Fibroblast of gingiva (primary cell): ENCODE results near the gene TASP1.
"Not testable (repeated sequence)": the region's sequence is repeated elsewhere in the genome, so short reads cannot be mapped to it uniquely, and the experiment has no call there.

Experiments
- DNase-seq: peaks from one replicate; pipeline ENCODE4 v3.0.0-alpha.2; 2011; ENCODE audit warnings: low read depth

The TASP1 gene

DNA sequence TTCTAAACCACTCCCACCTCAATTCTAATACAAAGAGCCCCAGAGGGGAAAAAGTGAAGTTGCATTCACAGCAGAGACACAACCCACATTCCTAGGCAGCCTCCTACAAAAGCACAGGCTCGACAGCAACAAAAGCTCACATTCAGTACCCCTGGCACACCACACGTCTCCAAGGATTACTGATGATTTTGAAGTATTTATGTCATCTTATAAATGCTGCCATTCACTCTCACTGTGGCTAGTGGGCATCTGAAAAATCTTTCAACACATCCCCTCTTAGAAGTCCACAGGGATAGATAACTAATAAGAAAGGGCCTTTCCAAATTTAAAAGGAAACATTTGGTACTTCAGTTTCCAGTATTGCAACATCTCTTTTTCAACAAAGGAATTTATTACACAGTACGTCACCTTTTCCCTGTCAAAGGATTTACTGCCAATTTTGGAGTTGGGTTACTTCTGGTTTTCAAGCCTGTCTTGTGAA lies 146.7 kb downstream of the TASP1 start:
- DNase-seq: peak; percentile 94

DNA sequence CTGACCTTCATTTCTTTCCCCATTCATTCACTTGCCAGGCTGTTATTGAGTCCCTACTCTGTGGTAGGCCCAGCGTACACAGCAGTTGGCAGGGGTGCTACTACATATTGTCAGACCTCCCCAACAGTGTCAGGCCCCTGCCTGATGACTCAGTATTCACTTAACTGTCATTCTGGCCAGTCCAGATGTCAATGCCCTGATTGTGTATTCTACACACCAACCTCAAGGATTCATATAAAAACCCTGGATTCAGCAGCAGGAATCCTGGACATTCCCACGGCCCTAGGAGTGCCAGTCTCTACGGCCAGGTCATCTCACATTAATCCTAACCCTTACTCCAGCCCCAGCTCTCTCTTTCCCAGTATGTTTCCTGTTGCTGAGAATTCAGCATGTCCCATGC lies 151.5 kb downstream of the TASP1 start:
- DNase-seq: no peak

DNA sequence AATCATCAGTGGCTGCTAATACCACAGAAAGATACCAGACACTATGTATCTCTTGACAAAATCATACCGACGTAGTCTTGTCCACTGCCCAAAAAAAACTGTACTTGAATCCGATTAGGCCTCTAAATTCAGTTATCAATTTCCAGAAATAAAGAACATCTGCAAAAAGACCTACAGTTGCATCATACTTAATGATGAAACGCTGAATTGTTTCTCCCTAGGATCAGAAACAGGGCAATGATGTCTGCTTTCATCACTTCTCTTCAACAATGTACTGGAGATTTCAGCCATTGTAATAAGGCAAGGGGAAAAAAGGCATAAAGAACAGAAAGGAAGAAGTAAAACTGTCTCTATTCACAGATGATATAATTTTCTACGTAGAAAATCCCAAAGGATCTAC lies 152.0 kb downstream of the TASP1 start:
- DNase-seq: peak; percentile 5

DNA sequence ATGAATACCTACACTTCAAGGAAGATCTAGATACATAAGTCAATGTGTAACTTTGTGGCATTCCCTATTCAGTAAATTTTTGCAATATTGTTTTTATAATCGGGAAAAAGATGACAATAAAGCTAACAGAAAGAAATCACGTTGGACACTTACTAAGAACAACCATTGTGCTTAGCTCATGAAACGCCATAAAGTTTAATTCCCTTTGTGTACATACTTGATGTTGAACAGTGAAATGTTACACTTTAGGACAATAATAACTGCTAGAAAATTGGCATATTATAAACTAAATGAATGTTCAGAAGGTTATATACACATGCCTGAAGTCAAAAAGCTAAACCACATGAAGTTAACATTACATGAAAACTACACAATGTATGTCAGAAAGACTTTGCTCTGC lies 153.2 kb downstream of the TASP1 start:
- DNase-seq: no peak

DNA sequence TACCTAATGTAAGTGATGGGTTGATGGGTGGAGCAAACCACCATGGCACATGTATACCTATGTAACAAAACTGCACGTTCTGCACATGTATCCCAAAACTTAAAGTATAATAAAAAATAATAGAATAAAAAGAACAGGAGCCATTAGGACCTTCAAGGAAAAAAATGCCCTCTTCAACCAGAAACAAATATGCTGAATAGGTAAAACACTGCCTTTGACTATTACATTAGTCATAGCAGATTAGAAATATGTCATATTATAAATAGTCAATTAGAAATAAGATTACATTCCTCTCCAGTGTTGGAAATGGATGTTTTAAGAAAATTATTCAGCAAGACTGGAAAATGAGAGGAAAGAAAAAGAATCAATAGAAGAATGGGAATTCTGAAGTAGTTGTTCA lies 153.7 kb downstream of the TASP1 start:
- DNase-seq: not testable (repeated sequence)

DNA sequence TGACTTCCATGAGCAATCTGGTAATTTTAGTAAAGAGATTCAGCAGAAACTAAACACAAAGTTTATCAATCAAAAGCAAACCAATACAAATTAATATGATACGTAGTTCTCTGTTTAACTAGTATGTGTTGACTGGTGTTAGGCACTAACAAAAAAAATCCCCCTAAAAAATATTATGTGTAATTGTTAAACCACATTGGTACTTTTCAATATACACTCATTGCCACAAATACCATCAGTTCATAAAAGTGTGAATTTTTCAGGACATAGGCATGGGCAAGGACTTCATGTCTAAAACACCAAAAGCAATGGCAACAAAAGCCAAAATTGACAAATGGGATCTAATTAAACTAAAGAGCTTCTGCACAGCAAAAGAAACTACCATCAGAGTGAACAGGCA lies 155.3 kb downstream of the TASP1 start:
- DNase-seq: not testable (repeated sequence)

DNA sequence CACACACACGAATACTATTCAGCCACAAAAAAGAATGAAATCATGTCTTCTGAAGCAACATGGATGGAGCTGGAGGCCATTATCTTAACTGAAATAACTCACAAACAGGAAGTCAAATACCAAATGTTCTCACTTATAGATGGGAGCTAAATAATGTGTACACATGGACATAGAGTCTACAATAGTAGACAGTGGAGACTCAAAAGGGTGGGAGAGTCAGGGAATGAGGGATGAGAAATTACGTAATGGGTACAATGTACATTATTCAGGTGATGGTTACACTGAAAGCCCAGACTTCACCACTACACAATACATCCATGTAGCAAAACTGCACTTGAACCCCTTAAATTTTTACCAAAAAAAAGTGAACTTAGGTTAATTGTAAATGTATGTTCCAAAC lies 160.4 kb downstream of the TASP1 start:
- DNase-seq: no peak

DNA sequence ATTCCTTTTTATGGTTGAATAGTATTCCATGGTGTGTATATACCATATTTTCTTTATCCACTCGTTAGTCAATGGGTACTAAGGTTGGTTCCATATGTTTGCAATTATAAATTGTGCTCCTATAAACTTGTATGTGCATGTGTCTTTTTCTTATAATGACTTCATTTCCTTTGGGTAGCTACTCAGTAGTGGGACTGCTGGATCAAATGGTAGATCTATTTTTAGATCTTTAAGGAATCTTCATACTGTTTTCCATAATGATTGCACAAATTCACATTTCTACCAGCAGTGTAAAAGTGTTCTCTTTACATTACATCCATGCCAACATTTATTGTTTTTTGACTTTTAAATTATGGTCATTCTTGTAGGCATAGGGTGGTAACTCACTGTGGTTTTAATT lies 164.3 kb downstream of the TASP1 start:
- no peak for DNase-seq

DNA sequence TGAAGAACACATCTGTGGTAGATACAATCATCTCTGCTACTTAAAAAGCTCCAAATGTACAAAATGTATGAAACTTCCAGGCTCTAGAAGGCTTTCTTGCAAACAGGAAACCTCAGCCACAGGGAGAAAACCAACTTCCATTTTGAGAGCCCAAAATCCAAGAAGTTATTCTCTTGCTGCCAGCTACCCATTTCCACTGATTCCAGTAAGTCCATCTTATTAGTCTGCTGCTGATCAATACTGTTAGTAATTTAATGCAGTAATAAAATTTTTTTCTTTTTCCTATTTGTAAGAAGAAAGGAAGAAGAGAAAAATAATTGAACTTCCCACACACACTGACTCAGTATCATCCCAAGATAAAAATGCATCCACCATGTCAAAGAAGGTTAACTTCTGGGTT lies 169.5 kb downstream of the TASP1 start:
- no peak for DNase-seq

DNA sequence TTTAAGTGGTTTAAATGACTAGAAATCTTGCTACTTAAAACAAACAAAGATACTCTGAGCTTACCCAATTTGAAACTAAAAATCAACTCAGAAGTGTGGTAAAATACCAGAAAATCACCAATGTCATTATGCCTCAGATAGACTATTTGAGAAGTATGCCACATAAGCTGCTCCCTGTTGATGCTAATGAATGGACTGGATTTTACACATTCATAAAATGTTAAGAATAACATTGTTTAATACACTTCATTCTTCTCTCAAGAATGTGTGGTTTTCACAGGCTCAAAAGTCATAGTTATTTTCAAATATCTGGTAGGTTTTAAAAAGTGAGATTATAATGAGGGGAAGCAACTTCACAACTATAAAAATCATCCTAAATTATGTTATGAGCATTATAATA lies 170.6 kb downstream of the TASP1 start:
- no peak for DNase-seq

DNA sequence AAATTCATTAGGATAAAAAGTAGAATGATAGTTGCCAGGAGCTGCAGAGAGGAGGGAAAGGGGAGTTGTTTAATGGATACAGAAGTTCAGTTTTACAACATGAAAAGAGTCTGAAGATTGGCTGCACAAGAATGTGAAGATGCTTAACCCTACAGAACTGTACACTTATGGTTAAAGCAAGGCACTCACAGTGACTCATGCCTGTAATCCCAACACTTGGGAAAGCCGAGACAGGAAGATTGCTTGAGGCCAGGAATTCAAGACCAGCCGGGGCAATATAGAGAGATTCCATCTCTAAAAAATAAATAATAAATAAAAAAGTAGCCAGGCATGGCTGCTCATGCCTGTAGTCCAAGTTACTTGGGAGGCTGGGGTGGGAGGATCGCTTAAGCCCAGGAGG lies 174.0 kb downstream of the TASP1 start:
- peak; percentile 9 for DNase-seq

DNA sequence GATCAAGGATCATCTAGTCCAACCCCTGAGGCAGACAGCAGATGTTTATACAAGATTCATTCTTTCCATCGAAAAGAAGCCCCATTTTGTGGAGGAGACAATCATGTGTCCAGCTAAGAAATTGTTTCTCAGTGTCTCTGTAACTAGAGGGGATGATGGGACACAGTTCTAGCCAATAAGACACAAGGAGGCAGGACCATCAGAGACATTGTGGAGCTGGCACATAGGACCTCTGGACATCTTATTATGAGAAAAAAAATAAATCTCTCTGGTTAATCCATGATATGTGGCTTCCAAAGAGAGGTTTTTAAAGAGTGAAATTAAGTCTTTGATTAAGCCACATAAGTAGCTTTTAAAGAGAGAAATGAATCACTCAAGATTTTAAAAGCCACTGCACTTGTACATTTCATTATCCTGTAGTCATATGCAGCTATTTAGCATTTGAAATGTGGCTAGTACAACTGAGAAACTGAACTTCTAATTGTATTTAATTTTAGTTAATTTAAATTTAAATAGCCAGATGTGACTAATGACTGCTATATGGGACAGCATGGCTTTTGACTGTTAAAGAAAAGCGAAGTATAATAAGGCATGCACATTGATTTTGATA lies 176.8 kb downstream of the TASP1 start:
- DNase-seq: no peak

DNA sequence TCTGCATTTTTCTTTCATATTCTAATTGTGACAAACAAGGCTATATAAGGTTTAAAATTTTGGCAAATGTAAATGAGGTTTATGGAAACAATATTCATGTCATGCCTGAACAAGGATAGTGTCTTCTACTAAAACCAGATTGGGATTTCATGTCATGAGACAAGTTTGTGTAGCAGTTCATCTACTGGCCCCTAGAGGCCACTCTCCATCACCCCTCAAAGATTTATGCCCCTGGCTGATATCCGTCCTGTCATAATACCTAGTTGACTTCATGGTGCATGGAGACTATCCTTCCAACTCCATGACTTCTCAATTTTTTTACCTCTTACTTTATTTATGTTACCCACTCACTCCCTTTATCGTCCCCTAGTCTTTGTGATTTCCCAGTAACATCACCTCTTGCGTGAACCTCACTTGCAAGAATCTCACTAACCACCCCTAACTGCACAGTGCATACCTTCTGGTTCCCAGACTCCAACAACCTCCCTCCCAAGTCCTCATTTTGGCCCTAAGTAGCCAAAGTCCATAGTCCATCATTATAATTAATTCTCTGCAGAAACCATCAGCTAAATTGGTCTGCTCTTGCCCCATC lies 179.8 kb downstream of the TASP1 start:
- peak; percentile 40 for DNase-seq

DNA sequence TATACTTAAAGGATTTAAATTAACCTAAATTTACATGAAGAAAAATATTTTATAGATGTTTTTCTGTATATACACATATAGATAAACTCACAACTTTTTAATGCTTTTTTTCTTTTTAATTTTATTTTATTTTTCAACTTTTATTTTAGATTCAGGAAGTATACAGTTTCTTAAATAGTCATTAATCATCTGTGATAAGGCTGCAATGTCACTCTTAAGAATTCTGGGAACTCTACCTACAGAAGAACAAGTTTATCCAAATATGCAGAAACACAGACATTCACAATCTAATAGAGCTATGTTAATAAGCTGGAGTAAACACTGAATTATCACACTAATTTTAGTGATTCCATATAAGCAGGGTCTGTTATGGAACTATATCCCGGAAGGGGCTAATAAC lies 181.2 kb downstream of the TASP1 start:
- DNase-seq: no peak

DNA sequence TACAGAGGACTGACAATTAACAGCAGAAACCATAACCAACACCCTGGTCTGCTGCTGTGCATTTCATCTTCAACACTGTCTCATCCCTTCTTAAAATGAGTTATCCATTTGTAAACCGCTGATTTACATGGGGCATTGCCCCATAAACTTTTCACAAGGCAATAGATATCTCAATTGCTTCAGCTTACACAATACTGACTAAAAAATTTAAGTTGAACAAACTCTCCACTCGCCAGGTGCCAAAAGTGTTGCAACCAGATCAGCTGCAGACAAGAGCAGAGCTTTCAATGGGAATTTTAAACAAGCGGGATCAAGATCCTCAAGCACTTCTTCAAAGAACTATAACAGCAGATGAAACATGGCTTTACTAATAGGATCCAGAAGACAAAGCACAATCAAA lies 183.0 kb downstream of the TASP1 start:
- peak; percentile 71 for DNase-seq

DNA sequence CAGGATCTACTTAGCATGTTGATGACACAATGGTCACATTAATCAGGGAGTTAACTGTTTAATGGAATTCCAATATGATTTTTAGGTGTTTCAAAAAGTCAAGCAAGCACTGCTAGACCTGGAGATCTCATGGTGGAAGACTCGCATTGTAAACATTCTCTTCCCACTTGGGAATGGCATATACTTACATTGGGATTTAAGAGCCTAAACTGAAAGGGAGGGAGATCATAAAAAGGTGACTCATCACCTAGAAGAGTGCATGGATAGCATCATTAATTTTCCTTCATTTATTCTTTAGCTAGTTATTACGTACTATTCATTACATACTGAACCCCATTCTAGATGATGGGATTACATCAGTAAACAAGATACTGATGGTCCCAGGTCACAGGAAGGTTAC lies 185.4 kb downstream of the TASP1 start:
- DNase-seq: no peak

DNA sequence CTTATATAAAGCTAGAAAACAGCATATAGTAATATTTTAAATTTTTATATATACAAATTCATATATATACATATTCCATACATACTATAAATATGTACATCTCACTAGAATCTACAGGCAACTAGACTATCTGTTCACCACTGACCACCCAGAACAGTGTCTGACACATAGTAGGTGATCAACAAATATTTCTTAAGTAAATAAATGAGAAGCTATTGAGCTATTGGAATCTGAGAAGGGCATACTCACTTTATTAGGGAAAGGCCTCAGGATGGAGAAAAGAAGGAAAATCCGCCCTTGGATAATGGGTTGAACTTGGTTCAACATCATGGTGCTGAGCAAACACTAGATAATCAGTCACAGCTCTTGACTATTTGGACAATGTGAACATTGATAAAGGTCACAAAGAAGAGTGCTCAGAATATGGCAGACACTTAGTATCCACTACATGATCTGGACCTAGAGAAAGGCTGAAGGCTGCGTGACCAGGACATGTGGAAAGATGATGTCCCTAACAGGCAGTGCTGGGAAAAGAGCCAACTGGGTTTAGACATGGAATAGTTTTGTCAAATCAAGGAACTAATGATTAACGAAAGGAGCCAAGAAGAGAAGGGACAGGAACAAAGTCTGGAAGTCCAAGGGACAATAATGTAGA lies 186.1 kb downstream of the TASP1 start:
- DNase-seq: no peak

DNA sequence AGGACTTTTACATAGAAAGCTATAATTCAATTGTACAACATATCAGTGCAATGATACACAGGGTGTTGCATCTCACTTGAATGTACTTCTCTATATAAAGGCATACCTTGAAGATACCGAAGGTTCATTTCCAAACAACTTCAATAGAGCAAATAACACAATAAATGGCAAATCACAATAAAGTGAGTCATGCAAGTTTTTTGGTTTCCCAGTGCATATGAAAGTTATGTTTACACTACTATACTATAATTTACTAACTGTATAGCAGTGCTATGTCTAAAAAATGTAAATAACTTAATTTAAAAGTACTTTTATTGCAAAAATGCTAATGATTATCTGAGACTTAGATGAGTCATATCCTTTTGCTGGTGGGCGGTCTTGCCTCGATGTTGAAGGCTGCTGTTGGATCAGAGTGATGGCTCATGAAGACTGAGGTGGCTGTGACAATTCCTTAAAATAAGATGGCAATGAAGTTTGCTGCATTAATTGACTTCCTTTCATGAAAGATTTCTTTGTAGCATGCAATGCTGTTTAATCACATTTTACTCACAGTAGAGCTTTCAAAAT lies 188.8 kb downstream of the TASP1 start:
- DNase-seq: no peak

DNA sequence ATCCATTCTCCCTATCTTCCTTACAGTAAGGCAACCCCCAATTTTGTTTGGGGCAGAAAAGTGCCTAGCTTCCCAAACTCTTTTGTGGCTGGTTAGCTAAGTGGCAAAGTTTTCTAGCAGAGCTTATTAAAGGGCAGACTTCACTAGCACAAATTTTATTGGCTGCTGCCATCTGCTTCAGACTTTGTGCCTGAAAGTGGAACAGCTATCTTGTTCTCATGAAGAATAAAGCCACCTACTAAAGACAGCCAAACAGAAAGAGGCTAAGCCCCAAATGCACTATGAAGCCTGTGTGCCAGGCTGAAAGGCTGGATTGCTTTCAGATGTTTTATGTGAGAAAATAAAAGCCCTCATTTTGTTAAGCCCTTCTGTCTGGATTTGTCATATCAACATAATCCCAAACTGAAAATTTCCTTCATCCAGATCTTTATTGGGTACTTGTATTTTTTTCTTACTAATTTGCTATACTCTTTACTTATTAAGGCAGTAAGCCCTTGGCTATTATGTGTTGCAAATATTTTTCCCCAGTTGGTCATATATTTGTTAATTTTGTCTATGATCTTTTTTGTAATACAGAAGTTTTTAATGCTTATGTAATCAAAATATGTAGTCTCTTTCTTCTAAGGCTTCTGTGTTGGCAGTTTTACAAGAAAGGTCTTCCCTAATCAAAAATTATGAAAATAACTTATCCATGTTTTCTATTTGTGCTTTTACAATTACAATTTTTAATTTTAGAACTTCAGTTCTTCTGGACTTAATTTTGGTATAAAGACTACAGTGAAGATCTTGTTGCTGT lies 191.1 kb downstream of the TASP1 start:
- DNase-seq: no peak

DNA sequence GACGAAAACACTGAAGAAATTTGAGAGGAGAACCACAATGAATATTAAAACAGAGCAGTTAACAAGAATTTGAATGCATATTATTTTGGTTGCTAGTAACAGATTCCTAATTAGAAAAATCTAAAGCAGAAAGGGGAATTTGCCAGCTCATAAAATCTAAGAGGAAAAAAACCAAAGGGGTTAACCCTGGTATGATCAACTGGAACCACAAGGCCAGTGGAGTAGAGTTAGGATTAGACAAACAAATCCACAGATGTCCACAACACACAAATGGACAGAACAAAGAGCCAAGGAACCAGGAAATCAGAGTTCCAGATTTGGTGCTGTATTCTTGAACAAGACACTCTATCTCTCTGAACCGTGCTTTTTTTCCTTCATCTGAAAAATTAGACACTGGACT lies 195.0 kb downstream of the TASP1 start:
- no peak for DNase-seq

DNA sequence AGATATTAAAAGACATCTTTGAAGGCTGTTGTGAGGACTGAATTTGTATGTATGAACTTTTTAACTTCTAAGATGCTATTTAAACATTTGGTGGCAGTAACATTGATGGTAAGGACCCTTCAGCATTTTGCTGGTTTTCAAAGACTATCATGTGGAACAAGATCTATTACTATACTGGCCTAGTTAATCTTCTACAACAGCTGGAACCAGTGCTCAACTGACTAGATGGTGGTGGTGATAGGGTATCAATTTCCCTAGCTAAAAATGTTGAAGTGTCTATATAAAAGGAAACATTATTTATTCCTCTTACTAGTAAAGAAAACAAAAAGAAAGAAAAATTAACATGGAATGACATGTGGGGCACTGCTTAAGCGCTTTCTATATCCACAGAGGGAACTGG lies 195.7 kb downstream of the TASP1 start:
- no peak for DNase-seq

DNA sequence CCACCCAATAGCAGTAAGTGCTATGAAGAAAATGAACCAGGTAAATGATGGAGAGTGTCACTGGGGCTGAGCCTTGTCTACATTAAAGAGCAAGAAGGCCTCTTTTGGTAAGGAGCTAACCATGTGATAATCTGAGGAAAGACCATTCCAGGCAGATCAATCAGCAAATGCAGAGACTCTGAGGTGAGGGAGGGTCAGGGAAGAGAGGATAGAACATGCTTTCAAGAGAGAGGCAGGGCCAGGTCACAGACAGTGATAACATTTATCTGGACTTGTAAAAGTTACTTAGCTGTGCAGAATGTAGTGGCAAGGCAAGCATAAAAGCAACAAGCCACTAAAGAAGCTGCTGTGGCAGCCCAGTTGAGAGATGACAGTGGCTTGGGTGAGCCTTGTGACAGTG lies 197.3 kb downstream of the TASP1 start:
- DNase-seq: no peak

DNA sequence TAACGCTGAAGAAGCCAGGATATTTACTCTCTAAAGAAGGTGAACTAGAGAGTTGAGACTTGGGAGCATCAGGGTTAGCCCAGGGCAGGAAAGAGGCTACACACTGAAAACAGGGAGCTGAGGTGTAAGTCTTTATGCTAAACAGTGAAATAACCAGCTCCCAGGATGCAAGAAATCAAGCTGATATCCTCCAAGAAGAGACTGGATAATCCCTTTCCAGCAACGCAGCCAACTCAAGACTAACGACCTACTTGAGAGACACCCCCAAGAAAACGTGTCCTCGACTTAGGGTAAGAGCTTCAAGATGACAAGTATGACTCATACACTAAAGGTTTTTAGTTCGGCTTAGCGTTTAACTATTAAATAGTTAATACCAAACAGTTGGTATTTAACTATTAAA lies 202.2 kb downstream of the TASP1 start:
- no peak for DNase-seq
